HEK293 (cell line): ENCODE results near the gene LAIR2.

ENCODE experiments used
- CTCF ChIA-PET: fragments of 350-600 bp; formaldehyde crosslinking; extraction: SDS; loops from one replicate; lab custom pipeline; 2021; ENCODE audit warnings: antibody characterized with exemption; lab: Yijun Ruan, JAX
- POLR2A ChIA-PET: fragments of 300-600 bp; formaldehyde crosslinking; extraction: SDS; loops from one replicate; lab custom pipeline; 2020; ENCODE audit warnings: antibody characterized with exemption, inconsistent platforms; lab: Yijun Ruan, JAX
- H3K27ac ChIP-seq: fragments of 200-500 bp; sonication (Bioruptor generic); 2 replicates; pipeline ENCODE4 v1.5.1; 2014; ENCODE audit warnings: low read depth, low read length, control low read depth, inconsistent platforms; ENCODE audit errors: extremely low read depth
- H3K36me3 ChIP-seq, 2 experiments: fragments of 200-500 bp in 1 of 2; sonication (Bioruptor generic) in 1 of 2; 1 replicate in 1 of 2; 2 replicates in 1 of 2; pipeline ENCODE4 v1.5.1; 2014 to 2017; ENCODE audit warnings: inconsistent platforms in 2 of 2, low read length in 2 of 2; ENCODE audit not compliant: control insufficient read depth in 2 of 2, insufficient read depth in 1 of 2
- H3K4me1 ChIP-seq: fragments of 200-500 bp; sonication (Bioruptor generic); 2 replicates; pipeline ENCODE4 v1.5.1; 2014; ENCODE audit warnings: mild to moderate bottlenecking, low read length, inconsistent platforms; ENCODE audit not compliant: control insufficient read depth, insufficient read depth
- H3K4me3 ChIP-seq: 2 replicates; pipeline ENCODE4 v1.5.1; 2011; ENCODE audit warnings: low read depth, mild to moderate bottlenecking, control low read depth, low read length, moderate library complexity
- H3K9me3 ChIP-seq: fragments of 200-500 bp; sonication (Bioruptor generic); 2 replicates; pipeline ENCODE4 v1.5.1; 2014; ENCODE audit warnings: low read depth, low read length, inconsistent platforms; ENCODE audit not compliant: control insufficient read depth, insufficient read depth
- GLIS2 ChIP-seq: fragments of 450-650 bp; formaldehyde crosslinking; IDR thresholded peaks from 2 replicates; pipeline ENCODE4 v1.5.1; 2016; ENCODE audit warnings: missing biosample characterization, missing genetic modification characterization
- IKZF3 ChIP-seq: fragments of 450-650 bp; IDR thresholded peaks from 2 replicates; pipeline ENCODE4 v1.5.0; 2018; ENCODE audit warnings: missing biosample characterization, mild to moderate bottlenecking, missing genetic modification characterization, moderate library complexity
- KLF1 ChIP-seq: fragments of 450-650 bp; formaldehyde crosslinking; IDR thresholded peaks from 2 replicates; pipeline ENCODE4 v1.5.1; 2016; ENCODE audit warnings: missing biosample characterization, missing genetic modification characterization
- KLF10 ChIP-seq: fragments of 450-650 bp; IDR thresholded peaks from 2 replicates; pipeline ENCODE4 v1.5.1; 2018; ENCODE audit warnings: missing biosample characterization, mild to moderate bottlenecking, missing genetic modification characterization
- KLF16 ChIP-seq: fragments of 450-650 bp; formaldehyde crosslinking; IDR thresholded peaks from 2 replicates; pipeline ENCODE4 v1.5.1; 2017; ENCODE audit warnings: missing biosample characterization, missing genetic modification characterization
- PATZ1 ChIP-seq: fragments of 450-650 bp; formaldehyde crosslinking; IDR thresholded peaks from 2 replicates; pipeline ENCODE4 v1.5.1; 2016; ENCODE audit warnings: missing biosample characterization, missing genetic modification characterization
- SP7 ChIP-seq: fragments of 450-650 bp; formaldehyde crosslinking; IDR thresholded peaks from 2 replicates; pipeline ENCODE4 v1.5.1; 2016; ENCODE audit warnings: missing biosample characterization, missing genetic modification characterization
- ZBTB17 ChIP-seq: fragments of 450-650 bp; formaldehyde crosslinking; IDR thresholded peaks from 2 replicates; pipeline ENCODE4 v1.5.1; 2016; ENCODE audit warnings: missing biosample characterization, missing genetic modification characterization
- ZEB2 ChIP-seq: fragments of 450-650 bp; formaldehyde crosslinking; IDR thresholded peaks from 2 replicates; pipeline ENCODE4 v1.5.1; 2016; ENCODE audit warnings: missing biosample characterization, missing genetic modification characterization
- ZIC2 ChIP-seq: fragments of 450-650 bp; formaldehyde crosslinking; IDR thresholded peaks from 2 replicates; pipeline ENCODE4 v1.5.1; 2016; ENCODE audit warnings: missing biosample characterization, missing genetic modification characterization
- ZNF140 ChIP-seq: fragments of 450-650 bp; formaldehyde crosslinking; IDR thresholded peaks from 2 replicates; pipeline ENCODE4 v1.5.1; 2016; ENCODE audit warnings: missing biosample characterization, missing genetic modification characterization
- ZNF324 ChIP-seq: fragments of 450-650 bp; formaldehyde crosslinking; IDR thresholded peaks from 2 replicates; pipeline ENCODE4 v1.5.1; 2016; ENCODE audit warnings: missing biosample characterization, missing genetic modification characterization
- ZNF48 ChIP-seq: fragments of 450-650 bp; formaldehyde crosslinking; IDR thresholded peaks from 2 replicates; pipeline ENCODE4 v1.5.1; 2016; ENCODE audit warnings: missing biosample characterization, missing genetic modification characterization
- ZNF843 ChIP-seq: fragments of 450-650 bp; formaldehyde crosslinking; IDR thresholded peaks from 2 replicates; pipeline ENCODE4 v1.5.1; 2016; ENCODE audit warnings: missing biosample characterization, missing genetic modification characterization
- ZXDB ChIP-seq: fragments of 450-650 bp; formaldehyde crosslinking; IDR thresholded peaks from 2 replicates; pipeline ENCODE4 v1.5.1; 2016; ENCODE audit warnings: missing biosample characterization, missing genetic modification characterization
- TF ChIP-seq, protein P1 (sequence below): fragments of 450-650 bp; formaldehyde crosslinking; IDR thresholded peaks from 2 replicates; pipeline ENCODE4 v1.5.1; 2016; ENCODE audit warnings: missing biosample characterization, missing genetic modification characterization
- TF ChIP-seq, protein P2 (sequence below): fragments of 450-650 bp; formaldehyde crosslinking; IDR thresholded peaks from 2 replicates; pipeline ENCODE4 v1.5.0; 2017; ENCODE audit warnings: missing biosample characterization, missing genetic modification characterization, borderline replicate concordance
- TF ChIP-seq, protein P3 (sequence below): fragments of 450-650 bp; formaldehyde crosslinking; IDR thresholded peaks from 2 replicates; pipeline ENCODE4 v1.5.1; 2016; ENCODE audit warnings: missing biosample characterization, missing genetic modification characterization
- TF ChIP-seq, protein P4 (sequence below): fragments of 450-650 bp; formaldehyde crosslinking; IDR thresholded peaks from 2 replicates; pipeline ENCODE4 v1.5.1; 2016; ENCODE audit warnings: missing biosample characterization, missing genetic modification characterization

The LAIR2 gene

GRCh38 chr19:54462655-54463530 is 39.7 kb upstream of the LAIR2 start (continued):
- peak; percentile 17; the same call in 1 of the 2 replicates for TF ChIP-seq PATZ1

- Histone ChIP-seq H3K36me3 (peaks cover 15 to 37% of the 10 kb centered on the region in 2 experiments), H3K27ac (peak within 1 kb of the TSS; percentile 81), H3K4me1 (peaks cover 5% of the 10 kb centered on the region; the same call in 1 of the 2 replicates), H3K4me3 (peak within 1 kb of the TSS; percentile 90), H3K9me3 (no peaks in the 10 kb centered on the region)
- ChIA-PET CTCF (interaction anchor here (0.6 kb wide), 1 partner anchor 9 kb away, joined by 3 read pairs; no protein-coding TSS in a partner anchor), POLR2A (interaction anchor here (0.6 to 1.9 kb wide), 15 partner anchors 8 to 1161 kb away, joined by 3 to 47 read pairs (median 6); partner anchors contain the start of genes CDC42EP5, CNOT3, ISOC2 and LENG8)
- peak; percentile 67 for TF ChIP-seq KLF10 (tag by site-specific recombination)
- TF ChIP-seq ZNF140: no peak
- TF ChIP-seq, protein P1, sequence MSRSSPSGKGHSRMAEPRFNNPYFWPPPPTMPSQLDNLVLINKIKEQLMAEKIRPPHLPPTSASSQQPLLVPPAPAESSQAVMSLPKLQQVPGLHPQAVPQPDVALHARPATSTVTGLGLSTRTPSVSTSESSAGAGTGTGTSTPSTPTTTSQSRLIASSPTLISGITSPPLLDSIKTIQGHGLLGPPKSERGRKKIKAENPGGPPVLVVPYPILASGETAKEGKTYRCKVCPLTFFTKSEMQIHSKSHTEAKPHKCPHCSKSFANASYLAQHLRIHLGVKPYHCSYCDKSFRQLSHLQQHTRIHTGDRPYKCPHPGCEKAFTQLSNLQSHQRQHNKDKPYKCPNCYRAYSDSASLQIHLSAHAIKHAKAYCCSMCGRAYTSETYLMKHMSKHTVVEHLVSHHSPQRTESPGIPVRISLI (tag by site-specific recombination): 0 out of 2 replicates have a peak, but pooled peaks have one; percentile 89
- peak; percentile 88 for TF ChIP-seq KLF1 (tag by site-specific recombination)
- peak; percentile 93 for TF ChIP-seq KLF16 (tag by site-specific recombination)
- TF ChIP-seq ZBTB17: peak; percentile 80
- peak; percentile 72 for TF ChIP-seq ZIC2 (tag by site-specific recombination)
- TF ChIP-seq, protein P2, sequence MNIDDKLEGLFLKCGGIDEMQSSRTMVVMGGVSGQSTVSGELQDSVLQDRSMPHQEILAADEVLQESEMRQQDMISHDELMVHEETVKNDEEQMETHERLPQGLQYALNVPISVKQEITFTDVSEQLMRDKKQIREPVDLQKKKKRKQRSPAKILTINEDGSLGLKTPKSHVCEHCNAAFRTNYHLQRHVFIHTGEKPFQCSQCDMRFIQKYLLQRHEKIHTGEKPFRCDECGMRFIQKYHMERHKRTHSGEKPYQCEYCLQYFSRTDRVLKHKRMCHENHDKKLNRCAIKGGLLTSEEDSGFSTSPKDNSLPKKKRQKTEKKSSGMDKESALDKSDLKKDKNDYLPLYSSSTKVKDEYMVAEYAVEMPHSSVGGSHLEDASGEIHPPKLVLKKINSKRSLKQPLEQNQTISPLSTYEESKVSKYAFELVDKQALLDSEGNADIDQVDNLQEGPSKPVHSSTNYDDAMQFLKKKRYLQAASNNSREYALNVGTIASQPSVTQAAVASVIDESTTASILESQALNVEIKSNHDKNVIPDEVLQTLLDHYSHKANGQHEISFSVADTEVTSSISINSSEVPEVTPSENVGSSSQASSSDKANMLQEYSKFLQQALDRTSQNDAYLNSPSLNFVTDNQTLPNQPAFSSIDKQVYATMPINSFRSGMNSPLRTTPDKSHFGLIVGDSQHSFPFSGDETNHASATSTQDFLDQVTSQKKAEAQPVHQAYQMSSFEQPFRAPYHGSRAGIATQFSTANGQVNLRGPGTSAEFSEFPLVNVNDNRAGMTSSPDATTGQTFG (tag by site-specific recombination): no peak
- TF ChIP-seq ZNF48 (tag by site-specific recombination): no peak
- TF ChIP-seq IKZF3 (tag by site-specific recombination): 0 out of 2 replicates have a peak, but pooled peaks have one; percentile 12
- TF ChIP-seq, protein P3, sequence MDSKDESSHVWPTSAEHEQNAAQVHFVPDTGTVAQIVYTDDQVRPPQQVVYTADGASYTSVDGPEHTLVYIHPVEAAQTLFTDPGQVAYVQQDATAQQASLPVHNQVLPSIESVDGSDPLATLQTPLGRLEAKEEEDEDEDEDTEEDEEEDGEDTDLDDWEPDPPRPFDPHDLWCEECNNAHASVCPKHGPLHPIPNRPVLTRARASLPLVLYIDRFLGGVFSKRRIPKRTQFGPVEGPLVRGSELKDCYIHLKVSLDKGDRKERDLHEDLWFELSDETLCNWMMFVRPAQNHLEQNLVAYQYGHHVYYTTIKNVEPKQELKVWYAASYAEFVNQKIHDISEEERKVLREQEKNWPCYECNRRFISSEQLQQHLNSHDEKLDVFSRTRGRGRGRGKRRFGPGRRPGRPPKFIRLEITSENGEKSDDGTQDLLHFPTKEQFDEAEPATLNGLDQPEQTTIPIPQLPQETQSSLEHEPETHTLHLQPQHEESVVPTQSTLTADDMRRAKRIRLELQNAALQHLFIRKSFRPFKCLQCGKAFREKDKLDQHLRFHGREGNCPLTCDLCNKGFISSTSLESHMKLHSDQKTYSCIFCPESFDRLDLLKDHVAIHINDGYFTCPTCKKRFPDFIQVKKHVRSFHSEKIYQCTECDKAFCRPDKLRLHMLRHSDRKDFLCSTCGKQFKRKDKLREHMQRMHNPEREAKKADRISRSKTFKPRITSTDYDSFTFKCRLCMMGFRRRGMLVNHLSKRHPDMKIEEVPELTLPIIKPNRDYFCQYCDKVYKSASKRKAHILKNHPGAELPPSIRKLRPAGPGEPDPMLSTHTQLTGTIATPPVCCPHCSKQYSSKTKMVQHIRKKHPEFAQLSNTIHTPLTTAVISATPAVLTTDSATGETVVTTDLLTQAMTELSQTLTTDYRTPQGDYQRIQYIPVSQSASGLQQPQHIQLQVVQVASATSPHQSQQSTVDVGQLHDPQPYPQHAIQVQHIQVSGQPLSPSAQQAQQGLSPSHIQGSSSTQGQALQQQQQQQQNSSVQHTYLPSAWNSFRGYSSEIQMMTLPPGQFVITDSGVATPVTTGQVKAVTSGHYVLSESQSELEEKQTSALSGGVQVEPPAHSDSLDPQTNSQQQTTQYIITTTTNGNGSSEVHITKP (tag by site-specific recombination): 0 out of 2 replicates have a peak, but pooled peaks have one; percentile 12
- TF ChIP-seq GLIS2 (tag by site-specific recombination): peak; percentile 53; the same call in 1 of the 2 replicates
- TF ChIP-seq, protein P4, sequence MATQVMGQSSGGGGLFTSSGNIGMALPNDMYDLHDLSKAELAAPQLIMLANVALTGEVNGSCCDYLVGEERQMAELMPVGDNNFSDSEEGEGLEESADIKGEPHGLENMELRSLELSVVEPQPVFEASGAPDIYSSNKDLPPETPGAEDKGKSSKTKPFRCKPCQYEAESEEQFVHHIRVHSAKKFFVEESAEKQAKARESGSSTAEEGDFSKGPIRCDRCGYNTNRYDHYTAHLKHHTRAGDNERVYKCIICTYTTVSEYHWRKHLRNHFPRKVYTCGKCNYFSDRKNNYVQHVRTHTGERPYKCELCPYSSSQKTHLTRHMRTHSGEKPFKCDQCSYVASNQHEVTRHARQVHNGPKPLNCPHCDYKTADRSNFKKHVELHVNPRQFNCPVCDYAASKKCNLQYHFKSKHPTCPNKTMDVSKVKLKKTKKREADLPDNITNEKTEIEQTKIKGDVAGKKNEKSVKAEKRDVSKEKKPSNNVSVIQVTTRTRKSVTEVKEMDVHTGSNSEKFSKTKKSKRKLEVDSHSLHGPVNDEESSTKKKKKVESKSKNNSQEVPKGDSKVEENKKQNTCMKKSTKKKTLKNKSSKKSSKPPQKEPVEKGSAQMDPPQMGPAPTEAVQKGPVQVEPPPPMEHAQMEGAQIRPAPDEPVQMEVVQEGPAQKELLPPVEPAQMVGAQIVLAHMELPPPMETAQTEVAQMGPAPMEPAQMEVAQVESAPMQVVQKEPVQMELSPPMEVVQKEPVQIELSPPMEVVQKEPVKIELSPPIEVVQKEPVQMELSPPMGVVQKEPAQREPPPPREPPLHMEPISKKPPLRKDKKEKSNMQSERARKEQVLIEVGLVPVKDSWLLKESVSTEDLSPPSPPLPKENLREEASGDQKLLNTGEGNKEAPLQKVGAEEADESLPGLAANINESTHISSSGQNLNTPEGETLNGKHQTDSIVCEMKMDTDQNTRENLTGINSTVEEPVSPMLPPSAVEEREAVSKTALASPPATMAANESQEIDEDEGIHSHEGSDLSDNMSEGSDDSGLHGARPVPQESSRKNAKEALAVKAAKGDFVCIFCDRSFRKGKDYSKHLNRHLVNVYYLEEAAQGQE (tag by site-specific recombination): no peak
- TF ChIP-seq ZEB2: peak; percentile 37; the same call in 1 of the 2 replicates
- TF ChIP-seq ZNF324 (tag by site-specific recombination): 0 out of 2 replicates have a peak, but pooled peaks have one; percentile 52
- TF ChIP-seq ZNF843: peak; percentile 26; the same call in 1 of the 2 replicates
- TF ChIP-seq SP7 (tag by site-specific recombination): peak; percentile 43
- TF ChIP-seq ZXDB (tag by site-specific recombination): 0 out of 2 replicates have a peak, but pooled peaks have one; percentile 15
These were observed 39.0 kb upstream of the LAIR2 start, which contains the start of gene LENG9 for GRCh38 chr19:54463531-54464043. LENG9 (minus strand) TSS chr19:54463778; CDS start chr19:54463526, 252 bp downstream.
